K562 (cell line): ENCODE results near the gene MRNIP. TPM values are rescaled to one million over a fixed set of nuclear protein-coding genes. Genes with fewer than 3 reads are reported as not detected.

Experiments
- ATAC-seq: fragments of 200-7000 bp; cut with Tn5 transposase; 3 replicates; pipeline ENCODE4 v1.9.1; 2020; ENCODE audit warnings: moderate library complexity
- BruUV-seq: library from RNA; stranded (reverse); fragments of 400-500 nt; replicated peaks from 2 replicates; lab custom pipeline; 2021; lab: Mats Ljungman, UMichigan
- CTCF ChIA-PET: fragments of 300-600 bp; formaldehyde crosslinking; extraction: SDS; loops from one replicate; lab custom pipeline; 2021; ENCODE audit warnings: low intra/inter-chr PET ratio; lab: Yijun Ruan, JAX
- POLR2A ChIA-PET: fragments of 300-600, 350-650 bp; sonication (Branson Sonifier 250); formaldehyde crosslinking; extraction: SDS; loops from one replicate; lab custom pipeline; 2021; ENCODE audit warnings: antibody characterized with exemption, inconsistent platforms; lab: Yijun Ruan, JAX
- DNase-seq, 4 experiments: peaks; one replicate each; pipeline versions ENCODE4 v3.0.0 to v3.0.0-alpha.2; 2011 to 2018; ENCODE audit warnings: low spot score in 3 of 4, mixed read lengths in 3 of 4; ENCODE audit errors: extremely low read depth in 1 of 4
- FAIRE-seq: peaks from 2 replicates; lab custom pipeline; 2011; peaks lifted over from hg19 to GRCh38; lab: Jason Lieb, UNC
- H2AFZ ChIP-seq: 2 replicates; pipeline ENCODE4 v1.6.0; 2011; ENCODE audit warnings: low read depth, low read length, control low read depth, inconsistent platforms
- H3K27ac ChIP-seq: fragments of 200-600 bp; 3 replicates; pipeline ENCODE4 v1.8.0; 2011; ENCODE audit warnings: low read depth, mild to moderate bottlenecking, control low read depth, inconsistent platforms, low read length, moderate library complexity, mixed read lengths; ENCODE audit errors: extremely low read depth
- H3K27me3 ChIP-seq, 2 experiments: fragments of 300-600 bp in 1 of 2; 2 replicates in 1 of 2; 3 replicates in 1 of 2; pipeline versions ENCODE4 v1.6.0 to v1.8.0; 2011; ENCODE audit warnings: inconsistent platforms in 2 of 2, low read length in 2 of 2, mild to moderate bottlenecking in 1 of 2, mixed read lengths in 1 of 2, moderate library complexity in 1 of 2; ENCODE audit not compliant: control insufficient read depth in 2 of 2, insufficient read depth in 2 of 2
- H3K36me3 ChIP-seq: fragments of 300-600 bp; 3 replicates; pipeline ENCODE4 v1.8.0; 2011; ENCODE audit warnings: mild to moderate bottlenecking, low read length, inconsistent platforms; ENCODE audit not compliant: control insufficient read depth, insufficient read depth
- H3K4me1 ChIP-seq, 2 experiments: fragments of 200-600 bp in 1 of 2; replicated peaks in 1 of 2; 2 replicates in 1 of 2; 3 replicates in 1 of 2; pipeline versions ENCODE4 v1.5.1 to v1.8.0; 2011; ENCODE audit warnings: inconsistent platforms in 2 of 2, low read length in 2 of 2, mild to moderate bottlenecking in 1 of 2, mixed read lengths in 1 of 2, moderate library complexity in 1 of 2; ENCODE audit not compliant: control insufficient read depth in 2 of 2, insufficient read depth in 2 of 2
- H3K4me2 ChIP-seq: 2 replicates; pipeline ENCODE4 v1.6.1; 2011; ENCODE audit warnings: low read length, control low read depth, inconsistent platforms, mixed read lengths; ENCODE audit not compliant: insufficient read depth
- H3K4me3 ChIP-seq: fragments of 200-600 bp; sonication (generic), shearing (Covaris generic); 2 replicates; pipeline ENCODE4 v1.5.1; 2016; ENCODE audit warnings: control low read depth, inconsistent platforms
- H3K79me2 ChIP-seq: fragments of 200-600 bp; 3 replicates; pipeline ENCODE4 v1.8.0; 2011; ENCODE audit warnings: low read length, inconsistent platforms; ENCODE audit not compliant: control insufficient read depth, insufficient read depth
- H3K9ac ChIP-seq, 2 experiments: 2 replicates each; pipeline versions ENCODE4 v1.6.0 to v1.6.1; 2011; ENCODE audit warnings: low read depth in 2 of 2, low read length in 2 of 2, control low read depth in 1 of 2, inconsistent platforms in 1 of 2, mild to moderate bottlenecking in 1 of 2, mixed read lengths in 1 of 2; ENCODE audit not compliant: insufficient read depth in 1 of 2
- H3K9me1 ChIP-seq: one replicate; pipeline ENCODE4 v1.6.0; 2011; ENCODE audit warnings: inconsistent platforms, mild to moderate bottlenecking, low read length, moderate library complexity; ENCODE audit not compliant: control insufficient read depth, insufficient read depth
- H3K9me3 ChIP-seq: replicated peaks from 2 replicates; pipeline ENCODE4 v1.5.1; 2011; ENCODE audit warnings: low read depth, low read length, inconsistent platforms; ENCODE audit not compliant: control insufficient read depth, insufficient read depth
- H4K20me1 ChIP-seq: replicated peaks from 2 replicates; pipeline ENCODE4 v1.6.1; 2011; ENCODE audit warnings: low read length, inconsistent platforms, mixed read lengths; ENCODE audit not compliant: control insufficient read depth, insufficient read depth
- CAMTA2 ChIP-seq: fragments of 250-450 bp; sonication (Bioruptor Pico); conservative IDR thresholded peaks from 2 replicates; pipeline ENCODE4 v1.5.1; 2022
- DNMT1 ChIP-seq: fragments of 450-650 bp; IDR thresholded peaks from 2 replicates; pipeline ENCODE4 v1.6.1; 2016; ENCODE audit warnings: antibody characterized with exemption, mild to moderate bottlenecking
- KHSRP ChIP-seq: fragments of 450-650 bp; IDR thresholded peaks from 2 replicates; pipeline ENCODE4 v1.6.1; 2017
- MEIS2 ChIP-seq: fragments of 450-650 bp; IDR thresholded peaks from 2 replicates; pipeline ENCODE4 v1.6.1; 2014; ENCODE audit warnings: mild to moderate bottlenecking; ENCODE audit not compliant: partially characterized antibody
- NCOA2 ChIP-seq, 2 experiments: fragments of 450-650 bp; IDR thresholded peaks; 2 replicates each; pipeline ENCODE4 v1.6.1; 2018; ENCODE audit warnings: mild to moderate bottlenecking in 2 of 2, moderate library complexity in 1 of 2; ENCODE audit not compliant: partially characterized antibody in 2 of 2
- SAFB ChIP-seq: fragments of 200-400 bp; formaldehyde crosslinking; IDR thresholded peaks from 2 replicates; pipeline ENCODE4 v1.6.1; 2017; ENCODE audit warnings: low read depth, low read length, borderline replicate concordance
- TAF1 ChIP-seq: IDR thresholded peaks from 2 replicates; pipeline ENCODE4 v1.6.1; 2011; ENCODE audit warnings: mild to moderate bottlenecking, low read length, moderate library complexity; ENCODE audit not compliant: insufficient read depth, control insufficient read depth, severe bottlenecking; ENCODE audit errors: extremely low read depth
- TAF9B ChIP-seq: fragments of 450-650 bp; IDR thresholded peaks from 2 replicates; pipeline ENCODE4 v1.6.1; 2018; ENCODE audit warnings: mild to moderate bottlenecking; ENCODE audit not compliant: partially characterized antibody
- XRCC4 ChIP-seq: IDR thresholded peaks from one replicate; pipeline ENCODE4 v1.6.1; 2011; ENCODE audit not compliant: insufficient read depth, insufficient read length; ENCODE audit errors: extremely low read depth
- ZBED1 ChIP-seq: IDR thresholded peaks from 2 replicates; pipeline ENCODE4 v1.6.1; 2014
- ZNF316 ChIP-seq: fragments of 450-650 bp; IDR thresholded peaks from 2 replicates; pipeline ENCODE4 v1.6.1; 2016
- ZSCAN32 ChIP-seq: fragments of 450-650 bp; formaldehyde crosslinking; IDR thresholded peaks from 2 replicates; pipeline ENCODE4 v1.4.0; 2020; ENCODE audit warnings: mild to moderate bottlenecking, moderate library complexity
- WGBS: fragments of 100-300 bp; shearing (Covaris generic); methylation state at CpG from one replicate; pipeline ENCODE4 v1.1.6; 2016; ENCODE audit warnings: low coverage, mixed read lengths; ENCODE audit not compliant: insufficient coverage; ENCODE audit errors: missing lambda C conversion rate; 5-methylcytosine and 5-hydroxymethylcytosine counted together
- in situ Hi-C: fragments of 300-500 bp; cut with MboI; formaldehyde crosslinking; loops from 4 replicates; pipeline ENCODE4 v1.15.0; 2018; ENCODE audit warnings: inconsistent platforms, mixed read lengths
- intact Hi-C: fragments of 100-400 bp; cut with micrococcal nuclease; formaldehyde crosslinking; loops from 2 replicates; pipeline ENCODE4 v1.14.2; 2022
- polyA plus RNA-seq, 8 experiments: library from polyadenylated mRNA; depleted of rRNA in 4 of 8; stranded (reverse) in 5 of 8; unstranded in 3 of 8; fragments of >200 nt; fragmentation: Nextera tagmentation in 2 of 8; fragmentation: Illumina TruSeq in 1 of 8; extraction: Ambion mirVana in 2 of 8; extraction: Trizol in 1 of 8; gene quantifications; 2 replicates each; pipeline versions ENCODE4 v1.2.1 to v1.2.3, GENCODE V29; 2011 to 2014; ENCODE audit warnings: inconsistent platforms in 1 of 8, missing spikeins in 1 of 8
- total RNA-seq, 7 experiments: library from RNA; depleted of rRNA in 6 of 7; stranded (reverse); fragments of >200 nt in 6 of 7; fragmentation: Illumina TruSeq in 2 of 7; extraction: Trizol in 2 of 7; gene quantifications; 2 replicates each; pipeline versions ENCODE4 v1.2.1 to v1.2.3, GENCODE V29; 2011 to 2021; ENCODE audit warnings: low replicate concordance in 1 of 7
- TF ChIP-seq, protein P1 (sequence below): fragments of 450-650 bp; IDR thresholded peaks from 2 replicates; pipeline ENCODE4 v1.6.1; 2014; ENCODE audit warnings: low read depth, mild to moderate bottlenecking, moderate library complexity, borderline replicate concordance
- TF ChIP-seq, protein P2 (sequence below): sonication (generic); formaldehyde crosslinking; IDR thresholded peaks from 2 replicates; pipeline ENCODE4 v1.8.1; 2022; ENCODE audit warnings: missing genetic modification reagents
- TF ChIP-seq, protein P3 (sequence below): IDR thresholded peaks from 2 replicates; pipeline ENCODE4 v1.6.1; 2012; ENCODE audit warnings: low read depth, low read length, improper control_type of control experiment, borderline replicate concordance
- TF ChIP-seq, protein P4 (sequence below): fragments of 200-800 bp; sonication (Bioruptor generic); IDR thresholded peaks from 2 replicates; pipeline ENCODE4 v1.6.1; 2017; ENCODE audit warnings: missing genetic modification characterization, missing compliant biosample characterization

The MRNIP gene
- total and polyA plus RNA-seq, 9 of the 15 experiments (the other 6 are each of a cell fraction or from before 2014, with no cell fraction given): 3.6 to 39.0 (median 16.8) TPM

DNA sequence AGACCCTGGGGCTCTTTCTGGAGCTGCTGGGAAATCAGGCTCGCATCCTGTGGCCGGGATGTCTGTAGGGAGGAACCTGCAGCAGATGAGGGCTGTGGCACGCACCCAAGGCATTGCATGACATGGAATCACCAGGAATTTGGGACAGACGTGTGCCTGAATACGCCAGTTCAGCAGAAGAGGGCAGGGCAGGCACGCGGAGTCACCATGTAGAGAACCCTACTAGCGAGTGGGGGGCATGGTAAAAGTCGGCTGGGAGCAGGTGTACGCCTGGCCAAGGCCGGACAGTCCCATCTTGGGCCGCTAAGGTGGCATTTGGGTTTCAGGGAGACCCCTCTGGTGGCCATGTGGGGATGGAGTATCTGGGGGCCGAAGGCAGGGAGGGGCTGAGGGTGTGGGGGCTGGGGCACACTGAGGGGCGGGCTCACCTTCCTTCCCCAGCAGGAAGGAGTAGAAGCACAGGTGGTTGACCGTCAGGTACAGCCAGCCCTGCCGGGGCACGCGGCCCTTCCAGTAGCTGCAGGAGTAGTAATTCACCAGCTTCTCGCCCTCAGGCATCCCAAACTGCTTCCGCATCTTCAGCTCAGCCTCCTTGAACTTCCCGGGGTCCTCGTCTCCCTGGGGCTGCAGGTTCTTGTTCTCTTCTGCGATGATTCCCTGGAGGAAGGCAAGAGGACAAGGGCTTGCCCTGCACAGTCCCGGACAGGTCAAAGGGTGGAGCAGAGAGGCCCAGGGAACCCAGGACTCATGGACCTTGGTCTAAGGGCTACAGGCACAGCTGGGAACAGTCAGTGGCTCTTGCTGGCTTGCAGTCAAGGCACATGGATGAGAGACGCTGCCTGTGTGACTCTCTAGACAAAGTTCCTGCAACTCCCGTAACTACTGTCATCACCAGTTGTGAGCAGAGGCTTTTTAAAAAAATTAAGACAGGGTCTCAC is 35.6 kb upstream of the MRNIP start:
- H4K20me1 ChIP-seq: 0 out of 2 replicates have a peak, but pooled peaks cover 7% of the 10 kb centered on the region
- no TSS peak for BruUV-seq
- H3K36me3 ChIP-seq: peaks cover 90% of the 10 kb centered on the region
- POLR2A ChIA-PET: interaction anchor here (0.6 to 0.8 kb wide), 2 partner anchors 25 to 71 kb away, joined by 3 read pairs; no protein-coding TSS in a partner anchor
- DNase-seq (no peak), FAIRE-seq (no peak), ATAC-seq (no peak)
- H3K9me1 ChIP-seq: peaks cover 3% of the 10 kb centered on the region
- H3K4me1 ChIP-seq: no peaks in the 10 kb centered on the region
- no peak overlapping the region for H3K4me3 ChIP-seq
- H3K79me2 ChIP-seq: no peaks in the 10 kb centered on the region
- no peak overlapping the region for H3K27ac ChIP-seq
- H3K27me3 ChIP-seq: no peaks in the 10 kb centered on the region
- H3K4me2 ChIP-seq: no peak overlapping the region
- H3K9ac ChIP-seq: peak overlapping the region in 1 of 2 experiments; percentile 0; a peak in 1 of 4 replicates
- no peaks in the 10 kb centered on the region for H3K9me3 ChIP-seq
- 95% methylated on average over 20 of the region's 26 CpGs for WGBS
- H2AFZ ChIP-seq: no peak overlapping the region
- CTCF ChIA-PET: no interaction called here
- in situ Hi-C loops: no loop called here
- intact Hi-C loops: no loop called here
- TF ChIP-seq TAF9B (no peak), ZBED1 (no peak), ZNF316 (no peak), CAMTA2 (no peak), TAF1 (no peak), XRCC4 (no peak), NCOA2 (IDR thresholded peaks at IDR 0.05; ENCODE audit: partially characterized antibody in 2 of 2) (no peak), DNMT1 (no peak), ZSCAN32 (no peak), MEIS2 (no peak), KHSRP (no peak), SAFB (no peak)
- TF ChIP-seq, protein P1, sequence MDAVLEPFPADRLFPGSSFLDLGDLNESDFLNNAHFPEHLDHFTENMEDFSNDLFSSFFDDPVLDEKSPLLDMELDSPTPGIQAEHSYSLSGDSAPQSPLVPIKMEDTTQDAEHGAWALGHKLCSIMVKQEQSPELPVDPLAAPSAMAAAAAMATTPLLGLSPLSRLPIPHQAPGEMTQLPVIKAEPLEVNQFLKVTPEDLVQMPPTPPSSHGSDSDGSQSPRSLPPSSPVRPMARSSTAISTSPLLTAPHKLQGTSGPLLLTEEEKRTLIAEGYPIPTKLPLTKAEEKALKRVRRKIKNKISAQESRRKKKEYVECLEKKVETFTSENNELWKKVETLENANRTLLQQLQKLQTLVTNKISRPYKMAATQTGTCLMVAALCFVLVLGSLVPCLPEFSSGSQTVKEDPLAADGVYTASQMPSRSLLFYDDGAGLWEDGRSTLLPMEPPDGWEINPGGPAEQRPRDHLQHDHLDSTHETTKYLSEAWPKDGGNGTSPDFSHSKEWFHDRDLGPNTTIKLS: no peak
- TF ChIP-seq, protein P2, sequence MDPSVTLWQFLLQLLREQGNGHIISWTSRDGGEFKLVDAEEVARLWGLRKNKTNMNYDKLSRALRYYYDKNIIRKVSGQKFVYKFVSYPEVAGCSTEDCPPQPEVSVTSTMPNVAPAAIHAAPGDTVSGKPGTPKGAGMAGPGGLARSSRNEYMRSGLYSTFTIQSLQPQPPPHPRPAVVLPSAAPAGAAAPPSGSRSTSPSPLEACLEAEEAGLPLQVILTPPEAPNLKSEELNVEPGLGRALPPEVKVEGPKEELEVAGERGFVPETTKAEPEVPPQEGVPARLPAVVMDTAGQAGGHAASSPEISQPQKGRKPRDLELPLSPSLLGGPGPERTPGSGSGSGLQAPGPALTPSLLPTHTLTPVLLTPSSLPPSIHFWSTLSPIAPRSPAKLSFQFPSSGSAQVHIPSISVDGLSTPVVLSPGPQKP (CRISPR knock-in tag): no peak
- TF ChIP-seq, protein P3, sequence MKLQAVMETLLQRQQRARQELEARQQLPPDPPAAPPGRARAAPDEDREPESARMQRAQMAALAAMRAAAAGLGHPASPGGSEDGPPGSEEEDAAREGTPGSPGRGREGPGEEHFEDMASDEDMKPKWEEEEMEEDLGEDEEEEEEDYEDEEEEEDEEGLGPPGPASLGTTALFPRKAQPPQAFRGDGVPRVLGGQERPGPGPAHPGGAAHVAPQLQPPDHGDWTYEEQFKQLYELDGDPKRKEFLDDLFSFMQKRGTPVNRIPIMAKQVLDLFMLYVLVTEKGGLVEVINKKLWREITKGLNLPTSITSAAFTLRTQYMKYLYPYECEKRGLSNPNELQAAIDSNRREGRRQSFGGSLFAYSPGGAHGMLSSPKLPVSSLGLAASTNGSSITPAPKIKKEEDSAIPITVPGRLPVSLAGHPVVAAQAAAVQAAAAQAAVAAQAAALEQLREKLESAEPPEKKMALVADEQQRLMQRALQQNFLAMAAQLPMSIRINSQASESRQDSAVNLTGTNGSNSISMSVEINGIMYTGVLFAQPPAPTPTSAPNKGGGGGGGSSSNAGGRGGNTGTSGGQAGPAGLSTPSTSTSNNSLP: no peak
- TF ChIP-seq, protein P4, sequence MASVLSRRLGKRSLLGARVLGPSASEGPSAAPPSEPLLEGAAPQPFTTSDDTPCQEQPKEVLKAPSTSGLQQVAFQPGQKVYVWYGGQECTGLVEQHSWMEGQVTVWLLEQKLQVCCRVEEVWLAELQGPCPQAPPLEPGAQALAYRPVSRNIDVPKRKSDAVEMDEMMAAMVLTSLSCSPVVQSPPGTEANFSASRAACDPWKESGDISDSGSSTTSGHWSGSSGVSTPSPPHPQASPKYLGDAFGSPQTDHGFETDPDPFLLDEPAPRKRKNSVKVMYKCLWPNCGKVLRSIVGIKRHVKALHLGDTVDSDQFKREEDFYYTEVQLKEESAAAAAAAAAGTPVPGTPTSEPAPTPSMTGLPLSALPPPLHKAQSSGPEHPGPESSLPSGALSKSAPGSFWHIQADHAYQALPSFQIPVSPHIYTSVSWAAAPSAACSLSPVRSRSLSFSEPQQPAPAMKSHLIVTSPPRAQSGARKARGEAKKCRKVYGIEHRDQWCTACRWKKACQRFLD (CRISPR knock-in tag): no peak
